Subcutaneous abdominal adipose tissue (tissue), 5 donors: ENCODE results near the gene OR13C8.
"Not testable (repeated sequence)": the region's sequence is repeated elsewhere in the genome, so short reads cannot be mapped to it uniquely, and the experiment has no call there.

ENCODE experiments used
- H3K27ac ChIP-seq: one replicate; pipeline ENCODE4 v1.7.0; 2013; ENCODE audit warnings: low read depth, mild to moderate bottlenecking, inconsistent platforms, low read length, moderate library complexity
- H3K27me3 ChIP-seq, 5 donors: one replicate each; pipeline ENCODE4 v1.7.0; 2013; ENCODE audit warnings: low read length in 5 of 5, inconsistent platforms in 1 of 5; ENCODE audit not compliant: control insufficient read depth in 5 of 5, insufficient read depth in 4 of 5
- H3K36me3 ChIP-seq, 5 donors: one replicate each; pipeline ENCODE4 v1.7.0; 2013; ENCODE audit warnings: low read length in 5 of 5; ENCODE audit not compliant: control insufficient read depth in 5 of 5, insufficient read depth in 5 of 5
- H3K4me1 ChIP-seq, 5 donors: one replicate each; pipeline ENCODE4 v1.7.0; 2013; ENCODE audit warnings: low read length in 5 of 5, mild to moderate bottlenecking in 3 of 5, moderate library complexity in 1 of 5; ENCODE audit not compliant: control insufficient read depth in 5 of 5, insufficient read depth in 5 of 5
- H3K4me3 ChIP-seq, 5 donors: one replicate each; pipeline ENCODE4 v1.7.0; 2013; ENCODE audit warnings: low read length in 5 of 5, low read depth in 1 of 5
- H3K9ac ChIP-seq, 5 donors: one replicate each; pipeline ENCODE4 v1.7.0; 2013; ENCODE audit warnings: low read length in 5 of 5, mild to moderate bottlenecking in 4 of 5, moderate library complexity in 3 of 5
- H3K9me3 ChIP-seq, 5 donors: one replicate each; pipeline ENCODE4 v1.7.0; 2013; ENCODE audit warnings: low read length in 5 of 5; ENCODE audit not compliant: control insufficient read depth in 5 of 5
- donor health status: healthy.
- donor health status: healthy.
- donor health status: healthy.
- donor health status: healthy.
- donor health status: healthy.

OR13C8 gene

DNA sequence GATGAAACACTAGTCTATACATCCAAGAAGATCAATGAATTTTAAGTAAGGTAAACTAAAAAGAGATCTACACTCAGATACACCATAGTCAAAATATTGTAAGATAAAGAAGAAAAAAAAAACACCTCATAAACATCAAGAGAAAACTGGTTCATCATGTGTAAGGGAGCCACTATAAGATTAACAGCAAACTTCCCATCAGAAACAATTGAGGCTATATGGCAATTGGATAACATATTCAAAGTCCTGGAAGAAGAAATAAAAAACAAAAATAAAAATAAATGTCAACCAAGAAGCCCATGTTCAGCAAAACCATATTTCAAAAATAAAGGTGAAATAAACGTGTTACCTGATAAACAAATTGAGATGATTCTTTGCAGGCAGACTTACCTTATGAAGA lies 3.6 kb downstream of the OR13C8 start:
- H3K27ac ChIP-seq, result no peak overlapping the region
- H3K4me1 ChIP-seq, result no peaks in the 10 kb centered on the region
- H3K27me3 ChIP-seq, result no peaks in the 10 kb centered on the region
- H3K4me3 ChIP-seq, result no peak overlapping the region
- no peaks in the 10 kb centered on the region for H3K36me3 ChIP-seq
- no peak overlapping the region for H3K9ac ChIP-seq
- H3K9me3 ChIP-seq, result peaks cover 0 to 14% (median 2%) of the 10 kb centered on the region in 5 donors

DNA sequence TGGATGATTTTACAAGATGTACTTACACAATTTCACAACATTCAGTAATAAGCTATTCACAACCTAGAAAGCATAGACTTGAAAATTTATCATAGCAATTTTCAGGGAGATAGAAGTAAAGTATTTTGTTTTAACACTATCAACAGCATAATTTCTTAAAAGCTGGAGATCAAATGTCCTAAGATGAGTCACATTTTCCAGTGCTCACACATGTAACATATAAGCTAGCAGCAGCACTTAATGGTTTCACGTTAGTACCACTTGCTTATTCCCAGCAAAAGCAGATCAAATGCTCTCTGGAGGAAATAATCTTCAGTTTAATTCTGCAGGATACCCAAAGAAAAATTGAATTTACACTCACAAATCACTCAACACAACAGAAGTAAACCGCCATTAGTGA lies 6.5 kb downstream of the OR13C8 start:
- H3K9ac ChIP-seq, result no peak overlapping the region
- no peaks in the 10 kb centered on the region for H3K27me3 ChIP-seq
- H3K27ac ChIP-seq, result no peak overlapping the region
- H3K4me3 ChIP-seq, result no peak overlapping the region
- peaks cover 0 to 3% (median 0%) of the 10 kb centered on the region in 5 donors for H3K4me1 ChIP-seq
- H3K36me3 ChIP-seq, result no peaks in the 10 kb centered on the region
- peaks cover 0 to 14% (median 2%) of the 10 kb centered on the region in 5 donors for H3K9me3 ChIP-seq

DNA sequence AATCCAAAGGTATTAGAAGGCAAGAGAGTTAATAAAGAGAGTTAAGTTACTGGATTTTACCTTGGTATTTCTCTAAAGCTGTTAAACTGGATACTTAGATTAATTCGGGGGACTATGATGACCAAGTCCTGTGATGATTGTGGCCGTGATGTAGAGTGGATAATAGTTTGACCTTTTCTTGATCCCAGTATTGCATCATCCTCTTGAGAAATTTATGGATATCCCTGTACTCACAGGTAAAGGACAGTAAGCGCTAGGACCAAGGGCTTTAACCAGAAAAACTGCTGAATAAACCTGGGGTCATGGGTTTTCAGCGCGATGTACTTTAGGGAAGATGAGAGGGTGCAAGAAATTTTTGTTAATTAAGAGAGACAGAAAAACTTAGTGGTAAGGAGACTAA lies 8.3 kb downstream of the OR13C8 start:
- Histone ChIP-seq H3K4me1 (peaks cover 0 to 4% (median 0%) of the 10 kb centered on the region in 5 donors), H3K9me3 (peaks cover 0 to 6% (median 2%) of the 10 kb centered on the region in 5 donors), H3K27ac (no peak overlapping the region), H3K27me3 (no peaks in the 10 kb centered on the region), H3K9ac (no peak overlapping the region), H3K36me3 (no peaks in the 10 kb centered on the region), H3K4me3 (no peak overlapping the region)

DNA sequence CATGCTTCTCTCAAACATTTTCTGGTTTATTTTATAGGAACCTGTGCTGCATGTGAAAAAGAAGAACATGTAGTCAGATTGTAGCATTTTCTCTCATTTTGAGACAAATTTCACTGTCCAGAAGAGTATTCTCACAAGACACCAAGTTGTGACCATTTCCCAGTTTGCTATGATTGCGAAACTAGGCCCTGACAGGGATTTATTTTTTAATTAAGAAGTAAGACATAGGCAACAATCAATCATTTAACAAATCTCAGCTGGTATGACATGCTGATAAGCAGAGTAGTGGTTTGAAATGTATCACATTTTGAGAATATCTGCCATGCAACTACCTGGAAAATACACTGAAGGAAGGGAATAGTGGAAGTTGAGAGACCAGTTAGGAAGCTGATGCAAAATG lies 11.6 kb downstream of the OR13C8 start:
- no peak overlapping the region for H3K27ac ChIP-seq
- no peaks in the 10 kb centered on the region for H3K9me3 ChIP-seq
- no peaks in the 10 kb centered on the region for H3K36me3 ChIP-seq
- peaks cover 0 to 4% (median 0%) of the 10 kb centered on the region in 5 donors for H3K4me1 ChIP-seq
- H3K27me3 ChIP-seq, result no peaks in the 10 kb centered on the region
- H3K4me3 ChIP-seq, result no peak overlapping the region
- H3K9ac ChIP-seq, result no peak overlapping the region

DNA sequence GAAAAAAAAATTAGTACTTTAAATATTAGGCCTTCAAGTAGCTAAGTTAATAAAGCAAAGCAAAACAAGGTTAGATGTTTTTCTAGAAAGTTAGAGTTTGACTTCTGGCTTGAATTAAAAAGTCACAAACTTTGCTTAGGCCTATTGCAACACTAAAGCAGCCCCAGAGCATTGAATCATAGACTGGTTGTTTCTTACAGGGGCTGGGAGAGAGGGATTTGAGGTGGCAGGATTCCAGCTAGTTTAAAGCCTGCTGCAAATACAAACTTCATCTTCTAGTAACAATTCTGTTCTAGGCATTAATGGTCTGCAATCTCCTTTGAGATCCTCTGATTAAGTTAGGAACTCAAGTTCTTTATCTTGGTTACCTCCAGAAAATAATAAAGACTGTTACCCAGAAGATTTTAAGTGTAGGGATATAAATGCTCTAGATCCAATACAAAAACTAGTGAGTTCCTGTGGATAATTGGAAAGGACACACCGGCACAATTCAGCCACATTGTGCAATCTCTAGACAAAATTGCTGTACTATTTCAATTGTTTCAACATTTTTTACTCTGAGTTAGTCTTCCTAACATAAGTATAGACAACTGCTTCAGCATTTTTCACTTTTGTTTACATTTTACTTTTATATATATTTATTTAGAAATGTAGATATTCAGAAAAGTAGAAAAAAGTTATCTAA lies 17.7 kb downstream of the OR13C8 start:
- no peak overlapping the region for H3K9ac ChIP-seq
- H3K4me3 ChIP-seq, result no peak overlapping the region
- H3K27ac ChIP-seq, result no peak overlapping the region
- H3K27me3 ChIP-seq, result no peaks in the 10 kb centered on the region
- no peaks in the 10 kb centered on the region for H3K36me3 ChIP-seq
- H3K9me3 ChIP-seq, result no peaks in the 10 kb centered on the region
- peaks cover 0 to 14% (median 0%) of the 10 kb centered on the region in 5 donors for H3K4me1 ChIP-seq

DNA sequence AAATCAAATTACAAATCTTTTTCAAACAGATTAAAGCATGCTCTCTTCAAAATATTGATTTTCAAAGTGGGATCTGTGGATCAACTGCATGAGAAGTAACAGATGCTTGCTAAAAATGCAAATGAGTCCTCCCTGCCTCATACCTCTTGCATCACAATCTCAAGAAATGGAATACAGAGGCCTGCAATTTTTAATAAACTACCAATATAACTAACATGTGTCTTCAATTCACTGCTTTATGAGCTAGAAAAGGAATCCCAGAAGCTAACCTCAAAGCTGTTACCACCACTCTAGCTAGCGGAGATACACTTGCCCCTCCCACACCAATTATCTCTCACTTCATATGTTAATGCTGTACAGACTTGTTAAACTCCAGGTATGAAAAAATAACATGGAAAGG lies 20.7 kb downstream of the OR13C8 start:
- peaks cover 0 to 14% (median 0%) of the 10 kb centered on the region in 5 donors for H3K4me1 ChIP-seq
- peaks cover 0 to 2% (median 0%) of the 10 kb centered on the region in 5 donors for H3K9me3 ChIP-seq
- H3K9ac ChIP-seq, result no peak overlapping the region
- H3K27ac ChIP-seq, result no peak overlapping the region
- H3K4me3 ChIP-seq, result no peak overlapping the region
- H3K27me3 ChIP-seq, result no peaks in the 10 kb centered on the region
- no peaks in the 10 kb centered on the region for H3K36me3 ChIP-seq

DNA sequence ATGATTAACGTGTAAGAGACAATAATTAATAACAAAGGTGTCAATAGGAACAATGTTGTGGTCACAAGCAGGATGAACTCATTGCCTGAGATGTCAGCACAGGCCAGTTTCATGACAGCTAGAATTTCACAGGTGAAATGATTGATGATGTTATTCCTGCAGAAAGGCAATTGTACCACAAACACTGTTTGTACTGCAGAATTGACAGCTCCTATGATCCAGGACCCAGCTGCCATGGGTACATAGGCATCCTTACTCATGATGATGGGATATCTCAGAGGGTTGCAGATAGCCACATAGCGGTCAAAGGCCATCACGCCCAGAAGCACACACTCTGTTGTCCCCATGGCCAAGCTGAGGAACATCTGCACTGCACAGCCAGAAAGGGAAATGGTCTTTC lies 29.8 kb downstream of the OR13C8 start:
- H3K27me3 ChIP-seq, H3K9ac ChIP-seq, H3K4me1 ChIP-seq: not testable (repeated sequence)

DNA sequence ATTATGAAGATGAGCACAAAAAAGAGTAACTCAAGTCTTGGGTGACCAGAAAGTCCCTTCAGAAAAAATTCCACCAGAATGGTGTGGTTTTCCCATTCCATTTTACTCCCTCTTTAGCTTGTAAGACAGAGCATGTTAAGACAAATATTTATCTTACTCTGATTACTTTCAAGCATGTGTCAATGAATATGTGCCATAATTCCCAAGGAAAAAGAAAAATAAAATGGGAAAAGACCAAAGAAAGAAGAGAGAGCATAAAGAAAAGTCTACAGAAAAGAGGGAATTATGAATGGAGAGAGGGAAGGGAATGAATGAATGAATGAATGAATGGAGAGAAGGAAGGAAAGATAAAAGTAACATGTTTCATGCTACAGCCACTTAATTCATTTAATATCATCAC lies 30.3 kb downstream of the OR13C8 start, which contains the start of gene OR13C5:
OR13C5 (minus strand) TSS at position 101 of the 400 bp plus-strand sequence; CDS start at position 101, 0 bp downstream.
- not testable (repeated sequence) for H3K36me3 ChIP-seq, H3K27ac ChIP-seq, H3K27me3 ChIP-seq, H3K9ac ChIP-seq, H3K4me3 ChIP-seq, H3K4me1 ChIP-seq, H3K9me3 ChIP-seq

More for the DNA sequence above, 29.8 kb downstream of the OR13C8 start:
- H3K36me3 ChIP-seq, H3K4me3 ChIP-seq, H3K9me3 ChIP-seq, H3K27ac ChIP-seq: not testable (repeated sequence)

DNA sequence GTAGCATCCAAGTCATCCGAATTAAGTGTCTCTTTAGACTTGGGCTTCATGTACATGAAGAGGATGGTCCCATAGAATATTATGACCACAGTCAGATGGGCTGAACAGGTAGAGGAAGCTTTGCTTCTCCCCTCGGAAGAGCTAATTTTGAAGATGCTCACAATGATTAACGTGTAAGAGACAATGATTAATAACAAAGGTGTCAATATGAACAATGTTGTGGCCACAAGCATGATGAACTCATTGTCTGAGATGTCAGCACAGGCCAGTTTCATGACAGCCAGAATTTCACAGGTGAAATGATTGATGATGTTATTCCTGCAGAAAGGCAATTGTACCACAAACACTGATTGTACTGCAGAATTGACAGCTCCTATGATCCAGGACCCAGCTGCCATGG lies 35.8 kb downstream of the OR13C8 start:
- Histone ChIP-seq H3K36me3 (no peaks in the 10 kb centered on the region), H3K27ac (no peak overlapping the region), H3K9me3 (no peaks in the 10 kb centered on the region), H3K4me3 (no peak overlapping the region), H3K27me3 (no peaks in the 10 kb centered on the region), H3K4me1 (no peaks in the 10 kb centered on the region), H3K9ac (no peak overlapping the region)

DNA sequence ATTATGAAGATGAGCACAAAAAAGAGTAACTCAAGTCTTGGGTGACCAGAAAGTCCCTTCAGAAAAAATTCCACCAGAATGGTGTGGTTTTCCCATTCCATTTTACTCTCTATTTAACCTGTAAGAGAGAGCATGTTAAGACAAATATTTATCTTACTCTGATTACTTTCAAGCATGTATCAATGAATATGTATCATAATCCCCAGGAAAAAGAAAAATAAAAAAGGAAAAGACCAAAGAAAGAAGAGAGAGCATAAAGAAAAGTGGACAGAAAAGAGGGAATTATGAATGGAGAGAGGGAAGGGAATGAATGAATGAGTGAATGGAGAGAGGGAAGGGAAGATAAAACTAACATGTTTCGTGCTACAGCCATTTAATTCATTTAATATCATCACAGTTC lies 36.6 kb downstream of the OR13C8 start, which contains the start of gene OR13C2:
OR13C2 (minus strand) TSS at position 101 of the 400 bp plus-strand sequence; CDS start at position 101, 0 bp downstream.
- H3K9me3 ChIP-seq, H3K27ac ChIP-seq, H3K4me3 ChIP-seq, H3K36me3 ChIP-seq, H3K27me3 ChIP-seq, H3K4me1 ChIP-seq, H3K9ac ChIP-seq: not testable (repeated sequence)
